Jurkat, Clone E6-1 (cell line): ENCODE data around the gene RUNX1.

Experiments used
- DNase-seq: peaks from one replicate; pipeline ENCODE4 v3.0.0-alpha.2; 2011; ENCODE audit warnings: low read depth, low spot score
- H3K4me3 ChIP-seq: 2 replicates; pipeline ENCODE4 v1.5.1; 2011; ENCODE audit warnings: mild to moderate bottlenecking, low read length, control low read depth, moderate library complexity

The RUNX1 gene

DNA sequence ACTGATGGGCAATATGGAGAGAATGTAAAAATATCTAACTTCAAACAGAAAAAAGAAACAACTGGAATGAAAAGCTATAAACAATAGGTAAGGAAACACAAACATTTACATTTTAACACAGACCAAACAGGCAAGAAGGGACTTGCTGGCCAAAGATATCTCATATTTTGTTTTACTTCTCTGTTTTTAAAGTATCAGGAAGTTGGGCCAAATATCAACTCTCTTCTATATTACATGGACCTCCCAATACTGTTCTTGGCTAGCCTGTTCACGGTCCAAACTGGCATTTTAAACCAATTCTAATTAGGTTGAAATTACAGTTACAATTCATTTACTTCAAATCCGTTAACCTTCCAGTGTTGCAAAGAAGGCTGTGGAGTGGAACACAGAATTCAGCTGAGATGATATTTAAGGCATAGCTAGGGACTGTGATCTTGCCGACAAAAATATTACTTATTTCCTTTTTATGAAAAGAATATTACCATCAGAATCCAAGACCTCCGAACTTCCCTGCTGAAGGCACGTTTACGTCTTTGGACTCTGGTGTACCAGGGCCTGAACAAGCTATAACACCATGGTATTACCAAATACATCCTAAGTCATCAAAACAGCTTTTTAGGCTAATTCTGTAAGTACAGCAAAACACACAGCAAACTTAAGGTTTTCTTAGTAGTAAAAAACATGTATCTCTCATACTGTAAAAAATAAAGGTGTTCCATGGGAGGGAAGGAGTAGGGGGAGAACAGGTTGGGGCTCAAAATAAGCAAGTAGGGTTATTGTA lies 165.4 kb downstream of the RUNX1 start:
- peak overlapping the region; percentile 74 for H3K4me3 ChIP-seq
- no peak for DNase-seq

DNA sequence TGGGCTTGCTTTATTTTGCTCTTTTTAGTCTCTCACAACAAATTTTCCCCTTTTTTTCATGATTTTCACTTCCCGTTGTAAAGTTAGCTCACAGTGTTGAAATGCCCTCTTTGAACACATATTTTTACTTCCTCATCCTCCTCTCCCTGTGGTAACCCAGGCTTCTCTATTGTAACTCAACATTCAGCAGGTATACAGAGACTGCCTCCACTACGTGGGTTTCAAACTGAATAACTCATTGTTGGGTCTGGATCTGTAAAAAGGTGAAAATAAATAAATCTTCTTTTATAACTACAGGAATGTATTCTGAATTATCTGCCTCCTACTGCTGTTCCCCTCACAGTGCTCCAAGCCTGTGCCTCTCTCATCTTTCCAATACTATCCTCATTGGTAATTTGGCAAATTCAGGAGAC lies 166.4 kb downstream of the RUNX1 start:
- H3K4me3 ChIP-seq = peak overlapping the region; percentile 74
- no peak for DNase-seq

DNA sequence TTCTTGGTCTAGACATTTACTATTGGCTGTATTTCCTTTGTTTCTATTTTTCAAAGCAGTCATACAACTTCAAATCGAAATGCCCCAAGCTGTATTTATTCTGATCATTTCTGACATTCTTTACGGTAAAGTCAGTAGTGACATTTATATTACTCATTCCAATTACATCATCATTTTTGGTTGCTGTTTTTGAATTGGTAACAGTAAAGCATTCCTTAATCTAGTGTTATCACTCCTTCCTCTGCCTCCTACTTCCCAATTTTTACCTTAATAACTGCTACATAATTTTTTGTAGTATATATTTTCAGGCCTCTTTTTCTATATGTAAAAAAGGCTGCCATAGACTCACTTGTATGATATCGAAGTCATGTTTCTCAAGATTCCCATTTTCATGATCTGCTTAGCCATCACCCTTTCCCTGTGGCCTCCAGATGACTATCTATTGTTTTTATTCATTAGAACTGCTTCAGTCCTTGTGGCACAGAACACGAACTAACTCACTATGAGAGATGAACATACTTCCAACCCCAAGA lies 167.2 kb downstream of the RUNX1 start:
- no peak overlapping the region; the same call in 1 of the 2 replicates for H3K4me3 ChIP-seq
- no peak for DNase-seq

DNA sequence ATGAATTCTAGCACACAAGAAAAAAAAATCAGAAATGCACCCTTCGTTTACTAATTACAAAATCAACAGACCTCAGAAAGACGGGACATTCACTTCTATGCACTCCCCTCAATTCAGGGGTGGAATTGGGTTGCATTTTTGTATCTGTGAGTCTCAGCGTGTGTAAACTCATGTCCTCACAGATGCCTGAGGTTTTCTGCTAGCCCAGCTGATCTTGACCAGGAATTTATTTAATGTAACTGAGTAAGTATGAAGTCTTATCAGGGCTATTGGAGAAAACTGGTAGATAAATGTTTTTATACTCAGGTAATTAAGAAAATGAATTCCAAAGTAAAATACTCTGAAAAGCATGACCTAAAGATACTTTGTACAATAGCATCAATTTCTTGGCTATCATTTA lies 167.7 kb downstream of the RUNX1 start:
- DNase-seq = no peak
- H3K4me3 ChIP-seq = no peak overlapping the region

DNA sequence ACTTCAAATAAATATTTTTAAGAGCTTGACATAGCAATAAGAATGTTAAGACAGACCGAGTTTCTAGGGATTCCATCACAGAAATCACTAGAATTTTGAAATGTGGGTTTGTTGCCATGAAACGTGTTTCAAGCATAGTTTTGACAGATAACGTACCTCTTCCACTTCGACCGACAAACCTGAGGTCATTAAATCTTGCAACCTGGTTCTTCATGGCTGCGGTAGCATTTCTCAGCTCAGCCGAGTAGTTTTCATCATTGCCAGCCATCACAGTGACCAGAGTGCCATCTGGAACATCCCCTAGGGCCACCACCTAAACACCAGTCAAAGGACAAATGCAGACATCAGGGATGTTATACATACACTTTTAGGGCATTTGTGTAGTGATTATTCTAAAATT lies 168.7 kb downstream of the RUNX1 start:
- H3K4me3 ChIP-seq = no peak overlapping the region
- DNase-seq = no peak

DNA sequence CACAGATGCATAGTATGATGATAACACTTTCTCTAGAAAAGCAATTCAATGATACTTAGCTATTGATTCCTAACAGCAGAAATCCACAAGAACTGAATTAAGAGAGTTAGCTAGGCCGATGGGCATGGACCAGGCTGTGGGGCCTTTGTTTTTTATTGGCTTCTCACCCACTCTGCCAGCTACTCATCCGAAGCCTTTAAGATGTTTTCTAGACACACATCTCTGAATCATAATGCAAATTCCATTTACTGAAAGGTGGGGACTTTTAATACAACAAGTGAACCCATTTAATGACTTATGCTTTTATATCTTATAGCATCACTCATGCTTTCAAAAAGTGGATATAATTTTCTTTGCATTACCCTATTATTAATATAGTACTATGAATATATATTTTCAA lies 170.2 kb downstream of the RUNX1 start:
- no peak overlapping the region for H3K4me3 ChIP-seq
- no peak for DNase-seq

DNA sequence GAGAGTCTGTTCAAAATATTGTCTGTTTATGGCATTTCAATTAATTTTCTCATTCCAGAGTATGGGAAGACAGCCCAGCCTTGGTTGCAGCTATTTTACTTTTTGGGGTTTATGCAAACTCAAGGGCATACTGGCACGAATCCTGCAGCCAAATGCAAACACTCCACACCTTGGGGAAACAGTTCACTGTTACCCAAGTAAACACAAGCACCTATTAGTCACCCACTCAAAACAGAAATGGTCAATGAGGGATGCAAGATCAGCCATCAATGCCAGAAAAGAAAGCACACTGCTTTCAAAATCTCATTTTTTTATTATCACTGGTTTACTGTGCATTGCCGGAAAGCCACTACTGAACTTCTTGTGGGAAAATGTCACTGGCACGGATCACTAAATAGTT lies 170.6 kb downstream of the RUNX1 start:
- no peak for DNase-seq

DNA sequence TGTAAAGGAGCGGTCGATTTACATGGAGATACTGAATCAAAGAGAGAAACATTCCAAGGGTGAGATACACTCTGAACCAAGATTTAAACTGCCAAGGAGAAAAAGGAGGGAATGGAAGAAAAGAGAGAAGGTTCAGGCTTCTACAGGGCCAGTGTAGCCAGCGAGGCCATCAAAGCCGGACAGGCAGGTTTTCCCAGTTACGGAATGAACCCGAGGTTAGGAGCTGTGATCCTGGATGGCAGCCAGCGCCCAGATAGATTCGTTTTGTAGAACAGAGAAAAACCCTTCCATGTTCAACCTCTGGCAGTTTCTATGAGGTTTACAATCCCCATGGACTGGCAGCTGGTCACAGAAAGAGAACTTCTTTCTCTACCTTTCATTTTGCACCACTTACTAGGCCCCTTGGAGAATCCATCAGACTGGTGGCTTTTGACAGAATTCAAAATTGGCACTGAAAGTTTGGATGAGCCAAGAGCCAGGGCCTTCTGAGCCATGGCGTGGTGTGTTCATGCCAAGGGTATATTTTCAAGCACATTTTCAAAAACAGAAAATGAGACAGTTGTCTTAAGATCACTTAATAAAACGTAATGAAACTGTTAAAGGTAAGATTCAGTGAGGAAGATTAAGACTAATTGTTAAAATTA lies 171.5 kb downstream of the RUNX1 start:
- no peak overlapping the region for H3K4me3 ChIP-seq
- DNase-seq = no peak

More for the DNA sequence above, 170.6 kb downstream of the RUNX1 start:
- no peak overlapping the region for H3K4me3 ChIP-seq

DNA sequence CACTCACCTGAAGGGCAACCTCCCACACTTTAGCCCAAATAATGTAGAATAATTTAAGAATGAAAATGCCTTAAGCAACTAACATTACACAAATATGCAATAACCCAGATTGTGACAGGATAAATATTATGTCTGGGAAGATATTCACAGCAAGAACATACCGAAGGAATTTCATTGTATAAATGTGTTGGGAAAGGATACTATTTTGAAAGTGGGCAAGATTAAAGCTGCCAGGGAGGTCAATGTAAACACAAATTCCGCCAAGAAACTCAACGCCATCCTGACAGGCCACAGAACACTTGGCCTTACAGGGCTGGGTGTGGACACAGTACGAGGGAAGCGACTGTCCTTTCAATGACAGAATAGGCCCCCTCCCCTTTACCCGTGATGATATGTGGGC lies 173.3 kb downstream of the RUNX1 start:
- no peak overlapping the region for H3K4me3 ChIP-seq
- no peak for DNase-seq

DNA sequence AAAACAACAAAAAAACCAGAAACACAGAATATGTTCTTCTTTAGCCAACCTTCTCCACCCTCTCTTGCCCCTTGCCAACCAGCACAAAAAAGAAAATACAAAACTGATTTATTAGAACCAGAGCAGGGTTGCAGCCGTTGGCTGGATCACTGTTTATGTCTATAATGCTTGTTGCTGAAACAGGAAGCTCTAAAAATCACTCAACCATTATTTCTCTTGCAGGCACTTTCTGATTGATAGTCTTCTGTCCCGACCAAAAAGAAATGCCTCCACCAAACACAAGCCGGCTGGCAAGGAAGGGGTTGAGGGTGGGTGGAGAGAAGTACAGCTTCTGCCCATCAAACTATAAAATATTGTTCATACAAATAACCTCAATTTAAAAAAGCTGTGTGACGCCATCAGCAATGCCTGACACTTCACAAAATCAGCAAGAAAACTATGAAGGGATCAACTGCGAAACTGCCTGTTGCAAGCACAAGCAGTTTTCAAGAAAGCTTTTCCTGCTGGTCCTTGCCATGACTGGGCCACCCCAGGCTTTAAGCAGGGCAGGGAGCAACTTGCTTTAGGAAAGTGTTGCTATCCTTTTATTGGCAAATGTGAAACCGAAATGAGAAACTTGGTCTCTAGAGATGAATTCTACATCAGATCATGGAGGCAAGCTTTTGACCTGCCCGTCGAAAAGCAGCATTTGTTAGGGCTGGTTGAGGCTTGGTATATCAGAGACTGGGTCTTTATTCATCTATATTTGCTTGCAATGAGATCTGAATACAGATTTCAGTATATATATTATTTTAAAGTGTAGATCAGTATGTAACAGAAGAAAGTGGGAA lies 174.2 kb downstream of the RUNX1 start:
- no peak for DNase-seq
- no peak overlapping the region for H3K4me3 ChIP-seq

DNA sequence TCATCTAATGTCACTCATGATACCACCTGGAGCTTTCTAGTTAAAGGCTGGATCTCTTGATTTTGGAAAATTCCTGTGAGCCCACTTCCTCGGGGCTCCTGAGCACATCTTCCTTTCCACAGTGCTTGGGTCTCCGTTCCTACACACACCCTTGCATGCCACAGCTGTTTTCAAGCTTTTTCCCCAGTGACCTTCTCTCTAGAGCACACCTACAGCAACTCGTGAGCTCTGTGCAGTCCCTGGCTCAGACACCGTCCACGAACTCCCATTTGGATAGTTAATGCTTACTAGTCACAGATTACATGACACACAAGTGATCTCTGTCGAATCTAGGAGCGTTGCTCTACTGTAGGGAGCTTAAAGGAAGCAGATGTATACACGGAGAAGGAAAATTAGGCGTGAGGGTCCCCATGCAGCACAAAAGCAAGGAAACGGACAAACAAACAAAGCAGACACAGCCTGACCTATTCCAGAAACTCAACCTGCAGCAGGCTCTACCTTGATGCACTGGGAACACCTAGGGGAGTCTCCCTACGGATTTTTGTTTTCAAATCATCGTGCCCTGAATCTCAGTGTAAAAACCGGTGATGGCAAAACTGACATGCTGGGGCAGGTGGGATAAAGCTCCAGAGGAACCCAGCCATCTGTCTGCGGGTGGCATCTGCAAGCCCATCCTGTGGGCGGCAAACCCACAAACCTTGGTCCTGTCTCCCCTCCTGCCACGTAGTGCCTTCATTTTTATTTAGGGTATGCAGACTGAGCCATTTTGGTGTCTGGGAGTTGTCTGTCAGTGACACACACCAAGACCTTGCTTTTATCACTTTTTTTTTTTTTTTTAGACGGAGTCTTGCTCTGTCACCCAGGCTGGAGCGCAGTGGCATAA lies 177.8 kb downstream of the RUNX1 start:
- no peak for DNase-seq
- H3K4me3 ChIP-seq = no peak overlapping the region

DNA sequence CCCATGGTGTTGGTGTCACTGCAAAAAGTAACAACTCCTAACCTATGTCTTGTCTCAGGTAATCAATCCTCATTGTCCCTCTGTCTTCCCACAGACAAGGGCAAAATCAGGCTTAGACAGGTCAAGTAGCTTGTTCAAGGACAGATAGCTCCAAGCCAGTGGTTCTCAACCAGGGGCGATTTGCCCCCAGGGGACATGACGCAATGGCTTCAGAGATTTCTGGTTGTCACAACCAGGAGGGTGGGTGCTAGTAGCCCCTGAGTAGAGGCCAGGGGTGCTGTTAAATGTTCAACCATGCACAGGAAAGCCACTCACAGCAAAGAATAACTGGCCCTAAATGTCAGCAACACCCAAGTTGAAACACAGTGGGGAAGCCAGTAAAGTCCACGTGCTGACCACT lies 178.9 kb downstream of the RUNX1 start:
- H3K4me3 ChIP-seq = no peak overlapping the region
- no peak for DNase-seq

DNA sequence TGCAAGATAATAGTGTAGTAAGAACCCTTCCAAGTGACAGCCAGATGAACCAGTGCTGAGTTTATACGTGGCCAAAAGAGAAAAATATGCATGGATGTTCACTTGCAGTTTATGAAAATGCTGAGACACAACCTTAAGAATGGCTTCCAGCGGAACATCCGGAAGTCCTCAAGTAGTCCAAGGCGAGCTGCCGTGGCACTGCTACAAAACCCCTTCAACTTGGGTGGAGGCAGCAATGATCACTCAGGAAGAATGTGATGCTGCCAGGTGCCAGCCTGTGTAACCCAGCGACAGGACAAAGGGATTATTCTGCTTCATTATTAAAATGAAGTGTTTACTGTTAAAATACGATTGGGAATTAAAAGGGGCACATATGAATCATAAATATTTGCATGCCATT lies 179.6 kb downstream of the RUNX1 start:
- no peak for DNase-seq
- no peak overlapping the region for H3K4me3 ChIP-seq

DNA sequence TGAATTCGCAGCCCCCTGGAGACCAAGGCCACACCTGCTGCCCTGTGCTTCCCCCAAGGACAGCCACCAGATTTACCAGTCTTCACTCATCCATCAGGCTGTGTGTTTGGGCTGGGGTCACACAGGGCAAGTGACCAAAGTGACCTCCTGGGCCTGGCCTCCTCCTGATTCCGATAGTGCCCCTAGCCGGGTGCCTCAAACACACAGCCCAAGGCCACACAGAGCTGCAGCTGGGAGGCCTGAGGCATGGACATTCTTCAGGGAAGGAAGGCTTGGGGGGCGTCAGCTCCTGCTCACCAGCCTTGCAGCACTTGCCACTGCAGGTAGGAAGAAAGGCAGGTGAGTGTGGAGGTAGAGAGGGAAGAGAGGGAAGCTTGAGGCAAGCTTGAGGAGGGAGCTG lies 181.3 kb downstream of the RUNX1 start:
- no peak overlapping the region for H3K4me3 ChIP-seq
- no peak for DNase-seq

DNA sequence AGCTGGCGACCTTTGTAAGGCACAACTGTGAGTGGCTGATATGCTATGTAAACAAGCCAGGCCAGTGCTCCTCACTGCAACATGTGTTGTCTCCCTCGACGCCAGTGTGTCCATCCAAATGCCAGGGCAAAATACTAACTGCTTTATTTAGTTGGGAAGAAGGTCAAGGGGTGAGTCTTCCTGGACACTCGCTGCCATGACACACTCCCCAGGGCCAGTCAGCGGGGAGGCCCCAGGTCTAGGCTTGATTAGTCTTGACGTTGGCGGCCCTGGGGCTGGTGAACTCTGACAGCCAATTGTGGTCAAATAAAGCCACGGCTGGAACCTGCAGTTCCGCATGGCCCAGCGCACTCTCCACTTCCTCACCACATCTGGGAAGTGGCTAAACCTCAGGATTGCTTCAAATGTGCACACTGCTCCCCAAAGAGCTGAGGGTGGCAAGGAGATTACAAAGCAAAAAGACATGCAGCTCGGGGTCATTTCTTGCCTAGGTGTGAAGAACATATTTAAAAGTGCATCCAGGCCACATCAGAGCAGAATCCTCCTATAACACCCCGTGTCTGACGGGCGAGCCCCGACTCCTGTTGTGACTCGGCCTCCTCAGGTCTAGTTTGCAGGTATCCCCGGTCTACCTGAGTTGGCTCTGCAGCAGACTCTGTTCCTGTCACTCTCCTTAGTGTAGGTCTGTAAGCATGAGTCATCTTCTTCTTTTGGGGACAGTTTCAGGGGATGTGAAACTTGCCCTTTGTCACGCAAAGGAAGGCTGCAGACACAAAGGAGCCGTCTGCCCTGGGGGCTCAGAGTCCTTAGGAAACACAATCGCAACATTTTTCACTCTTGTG lies 183.5 kb downstream of the RUNX1 start:
- no peak for DNase-seq
- H3K4me3 ChIP-seq = no peak overlapping the region

DNA sequence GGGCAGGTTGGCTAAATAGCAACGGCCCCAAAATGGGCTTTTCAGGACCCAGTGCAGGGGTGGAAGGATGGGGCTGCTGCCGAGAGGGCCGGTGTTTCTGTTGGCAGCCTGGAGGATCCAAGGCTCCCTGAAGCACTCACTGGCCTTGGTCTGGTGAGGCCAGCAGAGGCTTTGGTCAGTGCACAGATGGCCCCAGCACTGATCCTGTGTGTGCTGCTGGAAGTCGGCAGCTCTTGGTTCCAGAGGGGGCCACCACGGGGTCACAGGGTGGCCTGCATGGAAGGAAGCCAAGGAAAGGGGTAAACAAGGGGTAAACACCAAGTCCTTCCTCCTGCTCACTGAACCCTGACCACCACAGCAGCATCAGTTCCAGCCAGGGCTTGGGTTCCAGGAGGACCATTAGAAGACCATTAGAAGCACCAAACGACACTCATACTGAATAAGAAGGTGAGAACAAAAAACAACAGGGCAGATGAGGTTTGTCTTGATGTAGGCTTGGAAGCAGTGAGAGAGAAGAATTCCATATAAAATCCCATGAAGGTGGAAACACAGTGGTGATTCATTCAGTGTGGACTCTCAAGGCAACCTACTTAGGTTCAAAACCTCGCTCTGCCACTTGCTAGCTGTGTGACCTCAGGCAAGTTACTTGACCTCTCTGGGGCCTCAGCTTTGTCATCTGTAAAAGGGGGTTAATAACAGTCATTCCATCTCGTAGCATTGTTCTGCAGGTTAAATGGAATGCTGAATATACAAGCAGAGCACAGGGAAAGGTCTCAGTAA lies 184.5 kb downstream of the RUNX1 start:
- H3K4me3 ChIP-seq = no peak overlapping the region
- no peak for DNase-seq

DNA sequence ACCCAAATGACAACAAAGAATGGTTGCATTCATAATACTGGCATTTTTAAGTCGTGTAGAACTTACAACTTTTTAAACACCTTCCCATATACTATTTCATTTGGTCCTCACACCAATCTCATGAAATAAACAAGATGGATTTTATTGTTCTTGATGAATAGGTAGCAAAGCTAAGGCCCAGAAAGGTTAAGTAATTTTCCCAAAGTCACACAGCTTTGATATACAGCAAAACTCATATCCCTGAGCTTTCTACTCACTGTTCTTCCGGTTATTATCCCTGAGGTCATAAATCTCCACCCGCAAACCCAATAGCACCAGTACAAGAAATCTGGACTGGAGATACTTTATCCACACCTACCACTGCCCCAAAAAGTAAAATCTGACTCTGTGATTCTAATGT lies 186.2 kb downstream of the RUNX1 start:
- no peak overlapping the region for H3K4me3 ChIP-seq
- no peak for DNase-seq
